Neural progenitor cell (in vitro differentiated cells): Measurements from ENCODE around the gene ZGLP1. TPM values are rescaled to one million over a fixed set of nuclear protein-coding genes. Genes with fewer than 3 reads are reported as not detected.
"Not testable (repeated sequence)": the region's sequence is repeated elsewhere in the genome, so short reads cannot be mapped to it uniquely, and the experiment has no call there.

Source experiments
- DNase-seq: peaks from one replicate; pipeline ENCODE4 v3.0.0-alpha.2; 2016; ENCODE audit warnings: low spot score
- H2AFZ ChIP-seq: fragments of 200-600 bp; sonication (generic); replicated peaks from 2 replicates; pipeline ENCODE4 v1.6.1; 2016; ENCODE audit warnings: antibody characterized with exemption
- H3F3A ChIP-seq: fragments of 200-600 bp; sonication (generic); 2 replicates; pipeline ENCODE4 v1.6.1; 2016; ENCODE audit warnings: antibody characterized with exemption, low read depth
- H3K27ac ChIP-seq: fragments of 200-600 bp; sonication (generic); 2 replicates; pipeline ENCODE4 v1.5.1; 2016; ENCODE audit warnings: mild to moderate bottlenecking
- H3K27me3 ChIP-seq: fragments of 200-600 bp; sonication (generic); 2 replicates; pipeline ENCODE4 v1.6.1; 2016; ENCODE audit warnings: mild to moderate bottlenecking, moderate library complexity
- H3K36me3 ChIP-seq: fragments of 200-600 bp; sonication (generic); 2 replicates; pipeline ENCODE4 v1.5.1; 2016
- H3K4me1 ChIP-seq: fragments of 200-600 bp; sonication (generic); 2 replicates; pipeline ENCODE4 v1.6.1; 2016; ENCODE audit warnings: mixed run types
- H3K4me2 ChIP-seq: fragments of 200-600 bp; sonication (generic); 2 replicates; pipeline ENCODE4 v1.6.1; 2016
- H3K4me3 ChIP-seq: fragments of 200-600 bp; sonication (generic); 2 replicates; pipeline ENCODE4 v1.5.1; 2016
- H3K79me2 ChIP-seq: fragments of 200-600 bp; sonication (generic); 2 replicates; pipeline ENCODE4 v1.6.1; 2016; ENCODE audit warnings: low read depth
- H3K9ac ChIP-seq: fragments of 200-600 bp; sonication (generic); 2 replicates; pipeline ENCODE4 v1.6.1; 2016
- H3K9me3 ChIP-seq: fragments of 200-600 bp; sonication (generic); 2 replicates; pipeline ENCODE4 v1.5.1; 2016; ENCODE audit warnings: low read depth
- H4K20me1 ChIP-seq: fragments of 200-600 bp; sonication (generic); 2 replicates; pipeline ENCODE4 v1.6.1; 2016; ENCODE audit warnings: low read depth
- H3K27ac Mint-ChIP-seq: 3 replicates; pipeline ENCODE4 v1.8.0; 2021; ENCODE audit warnings: mixed read lengths
- H3K27me3 Mint-ChIP-seq: 2 replicates; pipeline ENCODE4 v1.8.0; 2022; ENCODE audit warnings: low read depth, mild to moderate bottlenecking, inconsistent platforms, moderate library complexity, mixed read lengths; ENCODE audit not compliant: insufficient read depth
- H3K36me3 Mint-ChIP-seq: 3 replicates; pipeline ENCODE4 v1.8.0; 2021; ENCODE audit warnings: mixed read lengths
- H3K4me1 Mint-ChIP-seq: 3 replicates; pipeline ENCODE4 v1.8.0; 2021; ENCODE audit warnings: mixed read lengths
- H3K4me3 Mint-ChIP-seq: 3 replicates; pipeline ENCODE4 v1.8.0; 2021; ENCODE audit warnings: mild to moderate bottlenecking, moderate library complexity, mixed read lengths
- H3K9me3 Mint-ChIP-seq: 3 replicates; pipeline ENCODE4 v1.8.0; 2020; ENCODE audit warnings: mixed read lengths
- CTCF ChIP-seq: fragments of 200-600 bp; sonication (generic); IDR thresholded peaks from 2 replicates; pipeline ENCODE4 v1.5.1; 2017; ENCODE audit warnings: antibody characterized with exemption, mild to moderate bottlenecking
- EZH2 ChIP-seq: fragments of 200-600 bp; sonication (generic); IDR thresholded peaks from 2 replicates; pipeline ENCODE4 v1.6.1; 2017; ENCODE audit warnings: antibody characterized with exemption, mild to moderate bottlenecking, moderate library complexity
- EZH2phosphoT487 ChIP-seq: fragments of 200-600 bp; sonication (generic); IDR thresholded peaks from 2 replicates; pipeline ENCODE4 v1.6.1; 2017; ENCODE audit warnings: antibody characterized with exemption
- total RNA-seq: library from RNA; depleted of rRNA; stranded (reverse); fragments of >200 nt; gene quantifications from 2 replicates; pipeline ENCODE4 v1.2.3, GENCODE V29; 2015; ENCODE audit warnings: low replicate concordance

Gene ZGLP1
- total RNA-seq, 1 donor from 2014 or later = 2.4 TPM

GRCh38 chr19:10338940-10339339 is 29.3 kb upstream of the ZGLP1 start:
- Mint-ChIP-seq H3K36me3 (no peaks in the 10 kb centered on the region), H3K27ac (no peak overlapping the region), H3K27me3 (peaks cover 7% of the 10 kb centered on the region), H3K9me3 (no peaks in the 10 kb centered on the region), H3K4me3 (no peak overlapping the region), H3K4me1 (peaks cover 10% of the 10 kb centered on the region)
- H4K20me1 ChIP-seq = peaks cover 14% of the 10 kb centered on the region
- peaks cover 7% of the 10 kb centered on the region for H3F3A ChIP-seq
- TF ChIP-seq EZH2 (no peak), EZH2phosphoT487 (no peak), CTCF (no peak)
- no peaks in the 10 kb centered on the region for H3K9me3 ChIP-seq
- H3K4me2 ChIP-seq = no peak overlapping the region
- H3K27me3 ChIP-seq = peaks cover 7% of the 10 kb centered on the region
- H3K79me2 ChIP-seq = no peaks in the 10 kb centered on the region
- peaks cover 7% of the 10 kb centered on the region for H3K4me1 ChIP-seq
- no peak overlapping the region for H3K27ac ChIP-seq
- H3K9ac ChIP-seq = no peak overlapping the region
- H3K4me3 ChIP-seq = no peak overlapping the region
- H3K36me3 ChIP-seq = no peaks in the 10 kb centered on the region
- DNase-seq = no peak
- no peak overlapping the region for H2AFZ ChIP-seq

GRCh38 chr19:10336725-10337124 is 27.1 kb upstream of the ZGLP1 start:
- H3F3A ChIP-seq = peaks cover 10% of the 10 kb centered on the region
- H3K36me3 ChIP-seq, H3K4me3 Mint-ChIP-seq, H3K36me3 Mint-ChIP-seq, H3K9ac ChIP-seq, H3K4me2 ChIP-seq, H3K27me3 ChIP-seq, DNase-seq, H3K9me3 ChIP-seq, H3K27ac Mint-ChIP-seq, H2AFZ ChIP-seq, H3K27ac ChIP-seq, H3K9me3 Mint-ChIP-seq, H3K4me3 ChIP-seq: not testable (repeated sequence)
- peaks cover 14% of the 10 kb centered on the region for H3K79me2 ChIP-seq
- H3K4me1 ChIP-seq = peaks cover 15% of the 10 kb centered on the region
- peaks cover 26% of the 10 kb centered on the region for H4K20me1 ChIP-seq
- peaks cover 11% of the 10 kb centered on the region for H3K27me3 Mint-ChIP-seq
- H3K4me1 Mint-ChIP-seq = peaks cover 22% of the 10 kb centered on the region

- H3K27ac Mint-ChIP-seq = no peak overlapping the region
- peaks cover 25% of the 10 kb centered on the region for H3K79me2 ChIP-seq
- DNase-seq = no peak
- no peaks in the 10 kb centered on the region for H3K36me3 ChIP-seq
- no peak for TF ChIP-seq EZH2phosphoT487
- no peak for TF ChIP-seq EZH2
- no peak for TF ChIP-seq CTCF
- no peak overlapping the region for H3K27ac ChIP-seq
- peak overlapping the region; percentile 98 for H3K4me3 Mint-ChIP-seq
- no peak overlapping the region for H2AFZ ChIP-seq
- no peaks in the 10 kb centered on the region for H3K9me3 Mint-ChIP-seq
- peaks cover 16% of the 10 kb centered on the region for H3K4me1 ChIP-seq
- no peaks in the 10 kb centered on the region for H3K9me3 ChIP-seq
- H3K4me3 ChIP-seq = peak overlapping the region; percentile 71
- H4K20me1 ChIP-seq = peaks cover 36% of the 10 kb centered on the region
- H3K4me1 Mint-ChIP-seq = peaks cover 22% of the 10 kb centered on the region
- H3F3A ChIP-seq = peaks cover 10% of the 10 kb centered on the region
- no peak overlapping the region for H3K9ac ChIP-seq
- H3K27me3 ChIP-seq = peaks cover 7% of the 10 kb centered on the region
- H3K27me3 Mint-ChIP-seq = peaks cover 11% of the 10 kb centered on the region
- H3K4me2 ChIP-seq = peak overlapping the region; percentile 81
- no peaks in the 10 kb centered on the region for H3K36me3 Mint-ChIP-seq
These were observed 25.9 kb upstream of the ZGLP1 start for GRCh38 chr19:10335352-10335985.

GRCh38 chr19:10334588-10335351 is 25.2 kb upstream of the ZGLP1 start:
- H3K9ac ChIP-seq = no peak overlapping the region
- H2AFZ ChIP-seq = peak overlapping the region; percentile 59
- peaks cover 10% of the 10 kb centered on the region for H3F3A ChIP-seq
- TF ChIP-seq EZH2phosphoT487 (no peak), EZH2 (no peak), CTCF (peak; percentile 24)
- H3K4me3 Mint-ChIP-seq = peak overlapping the region; percentile 98
- peaks cover 10% of the 10 kb centered on the region for H3K27me3 Mint-ChIP-seq
- H3K9me3 Mint-ChIP-seq = no peaks in the 10 kb centered on the region
- peaks cover 3% of the 10 kb centered on the region for H3K36me3 Mint-ChIP-seq
- H3K27ac Mint-ChIP-seq = peak overlapping the region; percentile 57
- H3K4me3 ChIP-seq = peak overlapping the region; percentile 71
- peak overlapping the region; percentile 81 for H3K4me2 ChIP-seq
- H3K79me2 ChIP-seq = peaks cover 32% of the 10 kb centered on the region
- peaks cover 42% of the 10 kb centered on the region for H4K20me1 ChIP-seq
- no peak overlapping the region for H3K27ac ChIP-seq
- DNase-seq = peak; percentile 93
- H3K27me3 ChIP-seq = peaks cover 7% of the 10 kb centered on the region
- H3K9me3 ChIP-seq = no peaks in the 10 kb centered on the region
- H3K4me1 ChIP-seq = peaks cover 16% of the 10 kb centered on the region
- peaks cover 22% of the 10 kb centered on the region for H3K4me1 Mint-ChIP-seq
- H3K36me3 ChIP-seq = no peaks in the 10 kb centered on the region
